Glomerular endothelial cell (primary cell): Measurements from ENCODE around the gene PIAS4. TPM values are rescaled to one million over a fixed set of nuclear protein-coding genes. Genes with fewer than 3 reads are reported as not detected.

ENCODE experiments used
- DNase-seq: peaks from one replicate; pipeline ENCODE4 v3.0.0-alpha.2; 2011; ENCODE audit warnings: low read depth, low spot score; ENCODE audit errors: extremely low read depth
- total RNA-seq: library from RNA; depleted of rRNA; stranded (reverse); fragments of >200 nt; gene quantifications from 2 replicates; pipeline ENCODE4 v1.2.3, GENCODE V29; 2015

Gene PIAS4
- total RNA-seq, 1 donor from 2014 or later, result 34.7 TPM

GRCh38 chr19:4068047-4068966 lies 60.8 kb downstream of the PIAS4 start:
- no peak for DNase-seq

GRCh38 chr19:4069331-4069959 lies 61.9 kb downstream of the PIAS4 start:
- no peak for DNase-seq

DNA sequence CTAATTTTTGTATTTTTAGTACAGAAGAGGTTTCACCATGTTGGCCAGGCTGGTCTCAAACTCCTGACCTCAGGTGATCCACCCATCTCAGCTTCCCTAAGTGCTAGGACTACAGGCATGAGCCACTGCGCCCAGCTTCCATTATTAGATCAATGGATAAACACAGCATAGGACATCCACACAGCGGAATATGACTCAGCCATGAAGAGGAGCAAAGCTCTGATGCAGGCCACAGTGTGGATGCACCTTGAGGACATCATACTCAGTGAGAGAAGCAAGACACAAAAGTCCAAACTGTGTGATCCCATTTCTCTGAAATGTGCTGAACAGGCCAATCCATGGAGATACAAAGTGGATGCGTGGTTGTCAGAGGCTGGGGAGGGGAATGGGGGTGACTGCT lies 64.1 kb downstream of the PIAS4 start:
- DNase-seq, result no peak

- DNase-seq, result no peak
These were observed 67.8 kb downstream of the PIAS4 start for GRCh38 chr19:4075373-4075772.

- no peak for DNase-seq
These were observed 69.5 kb downstream of the PIAS4 start for GRCh38 chr19:4077007-4077374.

DNA sequence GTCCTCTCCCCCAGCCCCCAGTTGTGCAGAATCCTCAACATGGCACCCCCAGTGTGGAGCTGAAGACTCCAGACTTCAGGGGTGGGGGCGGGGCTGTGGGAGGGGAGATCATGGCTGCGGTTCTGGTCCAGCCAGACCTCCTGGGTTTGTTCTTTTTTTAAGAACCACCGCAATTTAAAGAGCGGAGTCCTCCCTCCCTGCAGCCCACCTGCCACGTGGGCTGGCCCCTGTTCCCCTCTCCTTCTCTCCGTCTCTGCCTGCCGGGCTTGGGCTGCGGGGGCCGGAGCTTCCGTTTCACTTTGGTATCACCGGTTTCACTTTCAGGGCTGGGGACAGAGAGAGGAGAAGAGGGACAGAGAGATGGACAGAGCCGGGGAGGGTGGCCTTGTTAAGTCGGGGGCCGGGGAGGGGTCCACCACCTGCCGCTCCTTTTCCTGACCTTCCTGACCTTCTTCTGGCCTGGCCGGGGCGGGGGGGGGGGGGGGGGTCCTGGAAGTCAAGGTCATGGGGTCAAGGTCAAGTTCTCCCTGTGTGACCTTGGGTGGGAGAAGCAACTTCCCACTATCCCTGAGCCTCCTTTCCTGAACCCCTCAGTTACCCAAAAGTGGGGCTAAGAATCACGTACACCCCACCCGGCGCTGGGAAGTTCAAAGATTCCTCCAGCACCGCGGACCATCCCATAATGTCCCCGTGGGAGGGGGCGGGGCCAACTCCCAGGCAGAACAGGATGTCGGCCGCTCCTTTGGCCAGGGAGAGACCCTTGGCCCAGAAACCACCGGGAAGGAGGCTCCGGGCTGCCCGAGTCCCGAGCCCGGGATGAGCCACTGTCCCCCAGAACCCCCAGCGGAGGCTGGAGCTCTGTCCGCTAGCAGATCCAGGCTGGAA lies 70.5 kb downstream of the PIAS4 start:
- DNase-seq, result no peak

DNA sequence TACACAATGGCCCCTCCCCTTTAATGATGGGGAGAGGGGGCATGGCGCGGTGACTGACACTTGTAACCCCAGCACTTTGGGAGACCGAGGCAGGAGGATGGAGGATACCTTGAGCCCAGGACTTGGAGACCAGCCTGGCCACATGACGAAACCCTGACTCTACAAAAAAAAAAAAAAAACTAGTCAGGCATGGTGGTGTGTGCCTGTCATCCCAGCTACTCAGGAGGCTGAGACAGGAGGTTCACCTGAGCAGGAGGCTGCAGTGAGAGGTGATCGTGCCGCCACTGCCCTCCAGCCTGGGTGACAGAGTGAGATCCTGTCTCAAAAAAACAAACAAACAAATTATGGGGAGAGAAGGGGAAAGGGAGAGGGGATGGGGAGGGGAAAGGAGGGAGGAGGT lies 72.9 kb downstream of the PIAS4 start:
- no peak for DNase-seq

DNA sequence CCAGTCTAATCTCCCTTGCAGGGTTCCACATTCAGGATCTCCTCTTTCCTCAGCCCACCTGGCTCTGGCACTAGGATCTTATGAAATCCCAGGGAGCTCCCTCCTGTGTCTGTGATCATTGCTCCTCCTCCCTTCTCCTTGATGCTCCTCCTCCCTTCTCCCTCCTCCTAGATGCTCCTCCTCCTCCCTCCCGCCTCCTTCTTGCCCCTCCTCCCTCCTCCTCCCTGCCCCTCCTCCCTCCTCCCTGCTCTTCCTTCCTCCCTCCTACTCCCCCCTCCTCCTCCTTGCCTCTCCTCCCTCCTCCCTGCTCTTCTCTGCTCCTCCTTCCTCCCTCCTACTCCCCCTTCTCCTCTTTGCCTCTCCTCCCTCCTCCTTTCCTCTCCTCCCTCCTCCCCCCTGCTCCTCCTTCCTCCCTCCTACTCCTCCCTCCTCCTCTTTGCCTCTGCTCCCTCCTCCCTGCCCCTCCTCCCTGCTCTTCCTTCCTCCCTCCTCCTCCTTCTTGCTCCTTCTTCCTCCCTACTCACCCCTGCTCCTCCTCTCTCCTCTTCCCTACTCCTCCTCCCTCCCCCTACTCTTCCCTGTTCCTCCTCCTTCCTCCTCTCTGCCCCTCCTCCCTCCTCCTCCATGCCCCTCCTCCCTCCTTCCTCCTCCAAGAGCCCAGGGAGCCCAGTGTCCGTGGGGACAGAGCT lies 74.0 kb downstream of the PIAS4 start:
- DNase-seq, result no peak

DNA sequence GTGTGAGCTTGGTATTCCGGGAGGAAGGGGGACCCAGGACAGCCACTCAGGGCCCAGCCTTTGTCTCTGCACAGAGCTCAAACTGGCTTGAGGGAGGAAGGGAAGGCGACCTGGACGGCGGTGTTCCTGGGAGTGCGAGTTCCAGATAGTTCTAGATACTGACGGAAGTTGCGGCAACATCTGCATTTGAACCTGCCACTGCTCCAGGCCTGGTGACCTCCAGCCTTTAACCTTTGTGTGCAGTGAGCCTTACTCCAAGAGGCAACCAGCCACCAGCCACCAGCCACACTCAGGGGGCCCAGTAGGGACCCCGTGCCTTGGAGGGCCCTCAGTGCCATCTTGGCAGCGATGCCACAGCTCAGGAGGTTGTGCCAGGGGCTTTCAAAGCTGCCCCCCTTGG lies 74.6 kb downstream of the PIAS4 start:
- DNase-seq, result no peak

GRCh38 chr19:4083677-4084546 lies 76.4 kb downstream of the PIAS4 start:
- no peak for DNase-seq

- no peak for DNase-seq
These were observed 77.0 kb downstream of the PIAS4 start for GRCh38 chr19:4084547-4084877.

- DNase-seq, result no peak
These were observed 78.9 kb downstream of the PIAS4 start for GRCh38 chr19:4086411-4086867.

DNA sequence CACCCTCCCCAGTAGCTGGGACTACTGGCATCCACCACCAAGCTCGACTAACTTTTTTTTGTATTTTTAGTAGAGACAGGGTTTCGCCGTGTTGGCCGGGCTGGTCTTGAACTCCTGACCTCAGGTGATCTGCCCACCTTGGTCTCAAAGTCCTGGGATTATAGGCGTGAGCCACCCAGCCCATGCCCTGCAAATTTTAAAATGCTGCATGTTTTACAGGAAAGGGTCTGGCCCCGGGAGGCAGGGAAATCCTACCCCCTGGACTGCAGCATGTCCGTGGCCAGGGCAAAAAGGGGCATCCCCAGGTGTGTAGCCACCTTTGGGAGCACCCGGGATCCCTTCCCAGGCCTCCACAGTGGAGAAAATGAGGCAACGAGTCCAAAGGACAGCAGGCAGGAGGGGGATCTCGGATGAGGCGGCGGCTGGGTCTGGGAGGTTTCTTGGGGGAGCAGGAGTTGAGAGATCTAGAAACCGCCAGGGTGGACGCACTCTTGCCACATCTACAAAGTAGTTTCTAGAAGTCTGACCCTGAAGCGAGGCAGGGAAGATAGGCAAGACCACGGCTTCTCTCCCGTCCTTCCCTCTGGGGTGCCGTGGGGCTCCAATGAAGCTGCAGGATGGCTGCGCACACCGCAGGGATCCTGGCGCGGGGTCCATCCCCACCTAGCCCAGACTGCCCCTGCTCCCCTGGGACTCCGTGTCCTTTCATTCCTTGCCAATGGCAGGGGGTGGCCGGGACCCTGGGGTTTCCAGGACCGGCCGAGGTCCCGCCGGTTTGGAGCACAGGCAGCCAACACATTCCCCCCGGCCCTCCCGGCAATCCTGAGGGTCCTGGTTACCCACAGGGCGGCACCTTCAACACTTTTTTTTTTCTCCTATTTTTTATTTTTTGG lies 80.5 kb downstream of the PIAS4 start:
- DNase-seq, result no peak

- no peak for DNase-seq
These were observed 81.4 kb downstream of the PIAS4 start for GRCh38 chr19:4088975-4089374.

Other genes with a start within 250 kb of the PIAS4 start
- gene APBA3, start 246.0 kb upstream of the PIAS4 start, total RNA-seq, result 25.8 and 50.1 TPM in 2 replicates
- gene MRPL54, start 245.1 kb upstream of the PIAS4 start, total RNA-seq, result 65.2 and 71.4 TPM in 2 replicates
- gene RAX2, start 235.5 kb upstream of the PIAS4 start, total RNA-seq, result not detected in 2 replicates
- 3.3 TPM in 1 of 2 replicates, not detected in the other for gene MATK, start 221.4 kb upstream of the PIAS4 start, total RNA-seq
- 0.29 TPM in 1 of 2 replicates, not detected in the other for gene ZFR2, start 138.7 kb upstream of the PIAS4 start, total RNA-seq
- gene ATCAY, start 127.1 kb upstream of the PIAS4 start, total RNA-seq, result not detected in 2 replicates
- gene NMRK2, start 74.7 kb upstream of the PIAS4 start, total RNA-seq, result not detected in 2 replicates
- gene DAPK3, start 36.6 kb upstream of the PIAS4 start, total RNA-seq, result 208 and 281 TPM in 2 replicates
- 1,981 and 2,501 TPM in 2 replicates for gene EEF2, start 22.3 kb upstream of the PIAS4 start, total RNA-seq
- gene ZBTB7A, start 59.2 kb downstream of the PIAS4 start, total RNA-seq, result 42.5 and 55.6 TPM in 2 replicates
- 139 and 150 TPM in 2 replicates for gene MAP2K2, start 116.4 kb downstream of the PIAS4 start, total RNA-seq
- gene CREB3L3, start 145.9 kb downstream of the PIAS4 start, total RNA-seq, result not detected in 2 replicates
- 29.1 and 41.8 TPM in 2 replicates for gene SIRT6, start 174.8 kb downstream of the PIAS4 start, total RNA-seq
- gene ANKRD24, start 175.0 kb downstream of the PIAS4 start, total RNA-seq, result 0.05 and 2.1 TPM in 2 replicates
- gene EBI3, start 221.8 kb downstream of the PIAS4 start, total RNA-seq, result 9.0 and 14.2 TPM in 2 replicates
- 21.8 and 23.9 TPM in 2 replicates for gene YJU2, start 239.3 kb downstream of the PIAS4 start, total RNA-seq